ENCODE data around the gene ATP5PD. TPM values are rescaled to one million over a fixed set of nuclear protein-coding genes. Genes with fewer than 3 reads are reported as not detected.

Gene ATP5PD
- total and polyA plus RNA-seq, 7 donors = 409 to 931 (median 577) TPM

DNA sequence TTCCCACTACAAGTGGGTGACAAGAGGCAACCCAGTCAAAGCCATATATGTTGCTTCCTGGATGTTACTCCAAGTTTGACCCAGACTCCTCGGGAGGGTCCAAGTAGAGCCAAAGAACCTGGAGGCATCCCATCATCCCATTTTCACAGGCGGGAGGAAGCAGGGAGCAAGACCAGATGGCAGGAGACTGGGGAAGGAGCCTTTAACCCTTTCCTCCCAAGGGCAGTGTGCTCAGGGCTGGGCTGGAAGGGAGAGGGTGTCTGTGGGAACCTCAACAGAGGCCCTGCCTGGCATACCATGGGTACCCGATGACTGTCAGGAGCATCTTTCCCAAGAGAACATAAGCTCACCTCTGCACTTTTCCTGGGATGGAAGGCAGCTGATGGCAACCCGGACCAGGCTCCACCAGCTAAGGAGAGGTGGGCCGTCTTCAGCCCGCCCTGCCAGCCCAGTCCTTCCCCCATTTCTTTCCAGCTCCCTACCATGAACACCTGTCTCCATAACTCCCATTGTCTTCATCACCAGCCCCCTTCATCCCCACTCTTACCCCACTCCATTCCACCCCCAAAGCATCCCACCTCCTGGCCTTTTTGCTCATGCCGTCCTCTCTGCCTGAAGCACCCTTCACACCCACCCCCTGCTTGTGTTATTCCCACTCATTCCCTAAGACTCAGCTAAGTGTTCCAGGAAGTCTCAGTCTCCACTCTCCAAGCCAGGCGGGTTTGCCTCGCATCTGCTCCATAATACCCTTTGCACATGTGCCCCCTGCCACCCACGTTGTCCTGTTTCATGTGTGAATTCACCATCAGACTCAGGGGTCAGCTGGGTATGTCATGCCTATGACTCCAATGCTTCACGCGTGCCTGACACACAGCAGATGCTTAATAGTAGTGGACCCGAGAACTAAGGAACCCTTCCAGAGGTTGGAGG lies 35.1 kb upstream of the ATP5PD start:
- DNase-seq (no peak), ATAC-seq (no peak)
- no peak overlapping the region for H3K27ac ChIP-seq
- intact Hi-C loops (cut with DNase I) = no loop called here
- peaks cover 13% of the 10 kb centered on the region for H3K4me1 ChIP-seq
- H3K9me3 ChIP-seq = no peaks in the 10 kb centered on the region
- WGBS, 3 donors = 63 to 73% (median 65%) methylated on average over 13 of the region's 13 CpGs
- H3K36me3 ChIP-seq (ENCODE audit: insufficient read depth in 1 of 2, low read depth in 1 of 2) = no peaks in the 10 kb centered on the region
- TF ChIP-seq, protein P1, sequence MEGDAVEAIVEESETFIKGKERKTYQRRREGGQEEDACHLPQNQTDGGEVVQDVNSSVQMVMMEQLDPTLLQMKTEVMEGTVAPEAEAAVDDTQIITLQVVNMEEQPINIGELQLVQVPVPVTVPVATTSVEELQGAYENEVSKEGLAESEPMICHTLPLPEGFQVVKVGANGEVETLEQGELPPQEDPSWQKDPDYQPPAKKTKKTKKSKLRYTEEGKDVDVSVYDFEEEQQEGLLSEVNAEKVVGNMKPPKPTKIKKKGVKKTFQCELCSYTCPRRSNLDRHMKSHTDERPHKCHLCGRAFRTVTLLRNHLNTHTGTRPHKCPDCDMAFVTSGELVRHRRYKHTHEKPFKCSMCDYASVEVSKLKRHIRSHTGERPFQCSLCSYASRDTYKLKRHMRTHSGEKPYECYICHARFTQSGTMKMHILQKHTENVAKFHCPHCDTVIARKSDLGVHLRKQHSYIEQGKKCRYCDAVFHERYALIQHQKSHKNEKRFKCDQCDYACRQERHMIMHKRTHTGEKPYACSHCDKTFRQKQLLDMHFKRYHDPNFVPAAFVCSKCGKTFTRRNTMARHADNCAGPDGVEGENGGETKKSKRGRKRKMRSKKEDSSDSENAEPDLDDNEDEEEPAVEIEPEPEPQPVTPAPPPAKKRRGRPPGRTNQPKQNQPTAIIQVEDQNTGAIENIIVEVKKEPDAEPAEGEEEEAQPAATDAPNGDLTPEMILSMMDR (IDR thresholded peaks at IDR 0.05) = no peak
- H3K4me3 ChIP-seq = no peak overlapping the region
- H3K27me3 ChIP-seq (ENCODE audit: insufficient read depth in 3 of 3, low read length in 2 of 3) = no peaks in the 10 kb centered on the region

DNA sequence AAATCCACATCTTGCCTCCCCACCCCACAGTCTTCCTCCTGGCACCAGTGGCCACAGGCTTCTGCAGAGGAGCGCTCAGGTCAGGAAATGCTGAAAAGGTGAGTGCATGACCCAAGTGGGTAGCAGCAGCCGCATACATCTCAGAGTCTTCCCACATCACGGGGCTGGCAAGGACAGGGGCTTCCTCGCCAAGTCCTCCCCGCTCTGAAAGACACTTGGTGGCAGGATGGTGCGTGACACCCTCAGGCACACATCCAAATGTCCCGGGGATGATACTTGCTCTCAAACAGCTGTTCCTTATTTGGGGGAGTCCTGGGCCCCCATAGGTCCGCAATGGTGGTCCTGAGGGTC lies 32.2 kb upstream of the ATP5PD start:
- Histone ChIP-seq H3K4me3 (no peak overlapping the region), H3K9me3 (no peaks in the 10 kb centered on the region), H3K27me3 (ENCODE audit: insufficient read depth in 3 of 3, low read length in 2 of 3) (no peaks in the 10 kb centered on the region), H3K27ac (no peak overlapping the region), H3K4me1 (peaks cover 16% of the 10 kb centered on the region), H3K36me3 (ENCODE audit: insufficient read depth in 1 of 2, low read depth in 1 of 2) (no peaks in the 10 kb centered on the region)
- TF ChIP-seq, protein P1 (IDR thresholded peaks at IDR 0.05) = no peak
- no peak for ATAC-seq
- DNase-seq = no peak
- 53 to 59% (median 54%) methylated on average over 8 of the region's 8 CpGs for WGBS, 3 donors
- intact Hi-C loops (cut with DNase I) = no loop called here

DNA sequence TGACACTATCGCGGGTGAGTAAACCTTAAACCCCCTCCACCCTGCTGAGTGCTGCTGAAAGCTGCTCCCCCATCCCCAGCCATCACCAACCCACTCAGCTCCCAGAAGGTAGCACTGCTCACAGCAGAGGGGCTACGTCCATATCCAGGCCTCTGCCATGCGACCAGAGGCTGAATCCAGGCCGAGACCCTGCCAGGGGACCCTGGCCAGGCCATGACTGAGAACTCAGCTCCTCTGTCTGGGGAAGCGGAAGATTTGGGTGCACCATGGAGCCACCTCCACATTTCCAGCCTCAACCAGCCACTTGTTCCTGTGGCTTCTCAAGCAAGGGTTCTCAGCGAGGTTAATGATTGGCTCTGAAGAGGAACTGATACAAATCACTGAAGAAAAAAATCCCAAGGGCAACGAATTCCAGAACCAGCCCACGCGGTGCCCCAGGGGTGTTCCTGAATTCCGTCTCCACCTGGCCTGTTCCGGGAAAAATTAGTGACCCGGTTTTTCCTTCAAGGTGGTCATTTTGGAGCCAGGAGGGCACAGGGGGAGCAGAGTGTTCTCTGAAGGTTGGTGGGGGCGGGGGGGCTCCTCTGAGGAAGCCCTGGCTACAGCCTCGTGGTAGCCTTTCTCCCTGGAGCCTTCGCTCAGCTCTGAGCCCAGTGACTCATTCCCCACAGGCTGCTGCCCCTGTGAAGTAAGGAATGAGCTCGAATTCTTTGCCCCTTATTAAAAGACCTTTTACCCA lies 31.7 kb upstream of the ATP5PD start:
- TF ChIP-seq, protein P1 (IDR thresholded peaks at IDR 0.05) = no peak
- H3K9me3 ChIP-seq = no peaks in the 10 kb centered on the region
- intact Hi-C loops (cut with DNase I) = no loop called here
- peak overlapping the region; percentile 82 for H3K27ac ChIP-seq
- DNase-seq = no peak
- H3K4me1 ChIP-seq = peaks cover 17% of the 10 kb centered on the region
- H3K27me3 ChIP-seq (ENCODE audit: insufficient read depth in 3 of 3, low read length in 2 of 3) = no peaks in the 10 kb centered on the region
- peak overlapping the region; percentile 68 for H3K4me3 ChIP-seq
- peak in 1 of 4 donors; percentile 6 for ATAC-seq
- no peaks in the 10 kb centered on the region for H3K36me3 ChIP-seq (ENCODE audit: insufficient read depth in 1 of 2, low read depth in 1 of 2)
- 63 to 69% (median 68%) methylated on average over 17 of the region's 17 CpGs for WGBS, 3 donors

DNA sequence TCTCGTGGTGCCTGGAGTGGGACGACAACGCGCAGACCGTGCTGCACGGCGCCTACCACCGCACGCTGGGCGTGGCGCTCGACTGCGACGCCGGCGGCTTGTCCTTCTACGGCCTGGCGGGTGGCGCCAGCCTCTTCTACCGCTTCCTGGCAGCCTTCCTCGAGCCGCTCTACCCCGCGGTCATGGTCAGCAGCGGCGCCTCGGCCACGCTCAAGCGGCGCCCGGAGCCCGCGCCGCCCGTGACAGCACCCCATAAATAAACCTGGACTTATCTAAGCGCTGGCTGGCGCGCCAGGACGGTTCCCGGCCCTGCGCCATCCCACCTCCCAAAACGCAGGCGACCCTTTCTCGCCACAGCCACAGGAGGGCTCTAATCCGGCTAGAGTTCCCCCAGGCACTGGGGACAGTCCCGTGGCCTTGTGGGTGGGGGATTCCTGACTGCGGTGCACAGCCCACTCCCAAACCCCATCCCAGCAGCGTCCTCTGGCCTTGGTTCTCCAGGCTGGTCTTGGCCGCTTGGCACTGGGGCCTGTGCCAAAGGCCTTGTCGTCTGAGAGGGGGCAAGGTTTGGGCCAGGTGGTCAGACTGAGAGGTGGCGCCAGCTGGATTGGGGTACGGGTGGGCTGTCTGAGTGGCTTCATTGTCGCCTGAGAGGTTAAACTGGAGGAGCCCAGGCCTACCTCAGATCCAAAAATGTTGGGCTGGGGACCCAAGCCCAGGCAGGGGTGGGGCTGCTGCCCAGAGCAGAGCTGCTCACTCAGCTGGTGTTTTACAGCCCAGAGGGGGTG lies 30.9 kb upstream of the ATP5PD start:
- H3K27ac ChIP-seq = peak overlapping the region; percentile 82
- peaks cover 18% of the 10 kb centered on the region for H3K4me1 ChIP-seq
- H3K36me3 ChIP-seq (ENCODE audit: insufficient read depth in 1 of 2, low read depth in 1 of 2) = no peaks in the 10 kb centered on the region
- no peaks in the 10 kb centered on the region for H3K9me3 ChIP-seq
- TF ChIP-seq, protein P1 (IDR thresholded peaks at IDR 0.05) = no peak
- intact Hi-C loops (cut with DNase I) = no loop called here
- ATAC-seq (peak; percentile 80 to 91 (median 86)), DNase-seq (peak; percentile 73 to 85)
- WGBS, 3 donors = 9 to 19% (median 12%) methylated on average over 34 to 53 of the region's 53 CpGs
- no peaks in the 10 kb centered on the region for H3K27me3 ChIP-seq (ENCODE audit: insufficient read depth in 3 of 3, low read length in 2 of 3)
- H3K4me3 ChIP-seq = peak overlapping the region; percentile 68

All from psoas muscle (tissue), 8 donors.